ENCODE results near the gene MPDU1.

The MPDU1 gene
- total RNA-seq, result 14.7 to 26.5 (median 20.5) reads per million in 4 donors

- DNase-seq, result peak; percentile 87 to 97 (median 93)
These were observed at the start of gene MPDU1 for GRCh38 chr17:7583253-7584109. Gene MPDU1, plus strand, starts transcription at chr17:7583852. Its CDS starts 11 bp downstream, at chr17:7583863.

DNA sequence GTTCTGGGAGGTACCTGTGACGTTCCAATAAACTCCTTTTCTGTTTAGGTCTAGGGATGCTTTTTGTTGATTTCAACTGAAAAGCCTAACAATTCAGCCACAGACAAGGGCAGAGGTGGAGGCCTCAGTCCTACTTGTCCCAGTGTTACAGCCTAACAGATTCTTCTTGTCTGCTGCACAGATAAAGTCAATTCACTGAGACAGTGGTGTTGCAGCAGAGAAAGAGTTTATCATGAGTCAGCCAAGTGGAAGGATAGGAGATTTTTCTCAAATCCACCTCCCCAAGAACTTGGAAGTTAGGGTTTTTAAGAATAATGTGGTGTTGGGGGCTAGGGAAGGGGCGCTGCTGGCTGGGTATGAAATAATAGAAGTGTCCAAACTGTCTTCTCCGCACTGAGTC, 45.6 kb upstream of the MPDU1 start:
- no peak for DNase-seq

DNA sequence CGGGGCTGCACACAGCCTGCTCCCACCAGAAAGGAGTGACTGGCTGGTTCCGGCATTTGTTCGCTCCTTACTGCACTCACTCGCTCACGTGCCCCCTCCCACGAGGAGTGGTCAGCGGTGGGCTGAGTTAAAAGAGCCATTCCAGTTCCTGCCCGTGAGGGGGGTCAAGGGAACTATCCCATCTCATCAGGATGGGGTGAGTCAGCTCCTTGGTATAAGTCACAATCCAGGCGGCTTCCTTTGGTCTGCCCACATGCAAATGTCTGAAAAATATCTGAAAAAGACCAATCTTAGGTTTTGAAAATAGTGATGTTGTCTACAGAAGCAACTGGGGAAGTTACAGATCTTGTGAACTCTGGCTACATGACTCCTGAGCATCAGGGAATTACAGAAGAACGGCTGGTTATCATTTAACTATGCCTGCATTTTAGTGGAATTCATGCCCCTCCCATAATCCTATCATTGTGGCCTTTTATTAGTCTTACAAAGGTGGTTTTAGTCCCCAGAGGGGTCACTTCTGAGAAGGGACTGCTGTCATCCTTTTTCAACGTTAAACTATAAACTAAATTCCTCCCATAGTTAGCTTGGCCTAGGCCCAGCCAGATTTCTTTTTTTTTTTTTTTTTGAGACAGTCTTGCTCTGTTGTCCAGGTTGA, 44.6 kb upstream of the MPDU1 start:
- DNase-seq, result no peak

DNA sequence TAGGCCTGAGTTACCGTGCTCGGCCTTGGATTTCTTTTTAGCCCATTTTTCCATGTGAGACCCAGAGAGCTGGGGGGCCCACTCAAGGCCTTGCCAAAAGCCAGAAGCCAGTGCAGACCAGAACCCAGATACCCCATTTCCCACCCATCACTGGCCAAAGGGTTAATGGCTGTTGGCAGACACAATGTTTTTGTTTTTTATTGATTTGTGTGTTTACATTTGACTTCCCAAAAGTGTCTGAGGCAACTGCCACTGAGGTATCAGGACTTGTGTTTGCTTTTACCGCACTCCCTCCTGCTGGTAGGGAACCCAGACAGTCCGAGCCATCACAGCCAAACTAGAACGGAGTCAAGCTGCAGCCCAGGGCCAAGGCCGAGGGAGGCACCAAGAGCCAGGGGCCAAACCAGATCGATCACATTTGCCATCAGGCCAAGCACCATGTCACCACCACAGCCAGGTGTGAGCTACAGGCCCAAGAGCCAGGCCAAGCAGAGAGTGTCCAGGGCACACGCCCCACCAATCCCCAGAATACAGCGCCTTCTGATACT, 42.5 kb upstream of the MPDU1 start:
- no peak for DNase-seq

DNA sequence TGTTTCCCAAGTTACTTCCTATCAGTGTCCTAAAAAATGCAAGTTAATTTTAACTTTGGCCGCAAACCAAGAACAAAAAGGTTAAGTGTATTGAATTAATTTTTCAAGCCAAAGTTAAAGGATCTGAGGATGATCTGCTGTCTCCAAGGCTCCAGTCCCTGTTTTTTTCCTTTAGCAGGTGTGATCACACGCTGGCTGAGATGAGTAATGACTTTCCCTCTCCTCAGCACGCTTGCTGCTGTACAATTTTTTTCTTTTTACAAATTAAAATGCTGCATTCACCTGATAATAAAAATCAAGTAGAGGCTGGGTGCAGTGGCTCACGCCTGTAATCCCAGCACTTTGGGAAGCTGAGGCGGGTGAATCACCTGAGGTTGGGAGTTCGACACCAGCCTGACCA, 38.7 kb upstream of the MPDU1 start:
- DNase-seq, result no peak

DNA sequence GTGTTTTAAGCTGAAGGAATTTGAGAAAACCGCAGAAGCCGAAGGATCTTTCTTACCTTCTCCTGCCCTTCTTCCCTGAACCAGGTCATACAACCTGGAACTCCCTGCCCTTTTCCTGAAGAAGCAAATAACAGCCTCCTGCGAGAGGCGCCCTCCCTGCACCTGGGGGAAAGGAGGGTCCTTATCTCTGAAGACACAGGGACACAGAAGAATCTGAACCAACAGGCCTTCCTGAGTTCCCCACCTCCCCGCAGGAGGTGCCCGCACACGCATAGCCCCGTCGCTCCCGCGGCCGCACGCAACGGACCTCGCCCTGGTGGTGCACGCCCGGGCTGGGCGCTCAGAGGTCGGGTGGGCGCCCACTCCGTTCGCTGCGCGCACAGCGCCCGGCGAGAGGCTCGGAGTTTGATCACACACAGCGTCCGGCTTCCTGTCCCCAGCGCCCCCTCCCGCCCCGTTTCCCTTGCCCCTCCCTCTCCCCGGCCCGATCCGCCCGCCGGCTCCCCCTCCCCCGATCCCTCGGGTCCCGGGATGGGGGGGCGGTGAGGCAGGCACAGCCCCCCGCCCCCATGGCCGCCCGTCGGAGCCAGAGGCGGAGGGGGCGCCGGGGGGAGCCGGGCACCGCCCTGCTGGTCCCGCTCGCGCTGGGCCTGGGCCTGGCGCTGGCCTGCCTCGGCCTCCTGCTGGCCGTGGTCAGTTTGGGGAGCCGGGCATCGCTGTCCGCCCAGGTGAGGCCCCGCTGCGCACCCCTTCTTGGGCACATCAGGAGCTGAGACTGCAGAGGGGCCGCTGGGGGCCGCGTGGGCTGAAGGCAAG, 34.9 kb upstream of the MPDU1 start, which contains the start of gene TNFSF12:
Gene TNFSF12, plus strand, starts transcription at position 474 of the 816 bp plus-strand sequence. Its CDS starts 96 bp downstream, at position 570.
- DNase-seq, result peak; percentile 34 to 61 (median 41)

DNA sequence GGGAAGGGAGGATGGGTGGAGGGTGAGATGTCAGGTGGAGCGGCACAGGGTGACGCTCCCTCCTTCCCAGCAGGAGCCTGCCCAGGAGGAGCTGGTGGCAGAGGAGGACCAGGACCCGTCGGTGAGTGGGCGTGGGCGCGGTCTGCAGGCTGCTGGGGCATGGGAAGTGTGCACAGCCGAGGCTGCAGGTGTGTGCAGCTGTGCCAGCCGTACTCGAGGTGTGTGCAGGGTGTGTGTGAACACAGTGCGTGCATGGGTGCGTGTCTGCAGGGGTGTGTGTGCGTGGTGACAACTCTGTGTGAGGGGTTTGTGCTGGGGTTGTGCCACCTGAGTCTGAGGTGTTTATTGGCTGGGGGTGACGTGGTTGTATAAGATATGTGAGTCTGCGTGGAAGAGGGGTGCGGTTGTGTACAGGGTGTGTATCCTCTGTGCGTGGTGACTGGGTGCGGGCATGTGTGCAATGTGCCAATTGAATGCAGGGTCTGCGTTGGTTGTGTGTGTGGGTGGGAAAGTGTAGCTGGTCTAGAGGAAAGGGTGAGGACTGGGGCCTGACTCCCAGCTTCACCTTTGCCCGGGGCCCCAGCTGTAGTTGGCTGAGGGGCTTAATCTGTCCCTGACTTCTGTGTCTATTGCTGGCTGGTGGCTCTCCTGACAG, 34.1 kb upstream of the MPDU1 start:
- DNase-seq, result peak in 2 of 5 donors; percentile 23 to 48

DNA sequence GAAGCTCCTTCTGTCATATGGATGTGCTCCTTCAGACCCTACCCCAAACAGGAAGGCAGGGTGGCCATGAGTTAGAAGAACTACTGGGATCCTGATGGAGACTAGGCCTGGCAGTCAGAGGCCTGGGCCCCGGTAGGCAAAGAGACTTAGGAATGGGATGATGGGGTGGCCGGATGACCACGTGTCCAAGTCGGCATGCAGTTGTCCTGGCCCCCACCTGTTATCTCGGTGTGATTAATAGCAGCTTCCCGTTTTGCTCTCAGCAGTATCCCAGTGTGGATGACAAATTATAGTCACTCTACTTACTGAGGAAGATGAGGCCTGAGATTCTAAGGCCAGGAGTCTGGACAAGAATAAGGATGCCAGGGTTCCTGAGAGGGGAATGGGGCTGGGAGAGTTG, 33.3 kb upstream of the MPDU1 start:
- no peak for DNase-seq

- no peak for DNase-seq
These were observed 32.3 kb upstream of the MPDU1 start for GRCh38 chr17:7551396-7551795.

DNA sequence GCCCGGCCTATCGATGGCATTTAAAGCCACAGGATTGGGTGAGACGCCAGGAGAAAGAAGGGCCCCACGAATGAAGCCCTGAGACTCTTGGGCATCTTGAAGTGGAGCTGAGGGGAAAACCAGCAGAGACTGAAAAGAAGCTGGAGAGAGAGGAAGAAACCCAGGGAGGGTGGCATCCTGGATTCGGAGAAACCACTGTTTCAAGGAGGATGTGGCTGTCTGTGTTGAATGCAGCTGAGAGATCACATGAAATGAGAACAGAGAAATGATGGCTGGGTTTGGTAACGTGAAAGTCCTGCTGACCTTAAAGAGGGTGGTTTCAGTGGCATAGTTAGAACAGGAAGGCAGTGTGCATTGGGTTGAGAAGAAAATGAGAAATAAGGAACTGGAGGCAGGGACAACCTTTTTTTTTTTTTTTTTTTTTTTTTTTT, 31.0 kb upstream of the MPDU1 start:
- peak in 2 of 5 donors; percentile 31 to 94 for DNase-seq

DNA sequence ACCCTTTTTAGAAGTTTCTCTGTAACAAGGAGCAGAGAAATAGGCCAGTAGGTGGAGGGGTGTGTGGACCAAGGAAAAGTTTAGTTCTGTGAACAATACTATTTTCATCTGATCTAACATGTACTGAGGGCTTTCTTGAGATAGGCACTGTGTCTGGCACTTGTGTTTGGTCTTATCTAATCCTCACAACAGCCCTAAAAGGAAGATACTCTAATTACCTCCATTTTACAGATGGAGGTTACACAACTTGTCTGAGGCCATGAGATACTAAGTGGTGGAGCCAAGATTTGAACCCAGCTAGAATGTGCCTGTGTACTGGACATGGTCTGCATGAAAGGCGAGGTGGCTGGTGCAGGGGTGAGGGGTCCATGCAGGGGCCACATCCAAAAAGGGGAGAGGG, 30.3 kb upstream of the MPDU1 start:
- DNase-seq, result no peak

DNA sequence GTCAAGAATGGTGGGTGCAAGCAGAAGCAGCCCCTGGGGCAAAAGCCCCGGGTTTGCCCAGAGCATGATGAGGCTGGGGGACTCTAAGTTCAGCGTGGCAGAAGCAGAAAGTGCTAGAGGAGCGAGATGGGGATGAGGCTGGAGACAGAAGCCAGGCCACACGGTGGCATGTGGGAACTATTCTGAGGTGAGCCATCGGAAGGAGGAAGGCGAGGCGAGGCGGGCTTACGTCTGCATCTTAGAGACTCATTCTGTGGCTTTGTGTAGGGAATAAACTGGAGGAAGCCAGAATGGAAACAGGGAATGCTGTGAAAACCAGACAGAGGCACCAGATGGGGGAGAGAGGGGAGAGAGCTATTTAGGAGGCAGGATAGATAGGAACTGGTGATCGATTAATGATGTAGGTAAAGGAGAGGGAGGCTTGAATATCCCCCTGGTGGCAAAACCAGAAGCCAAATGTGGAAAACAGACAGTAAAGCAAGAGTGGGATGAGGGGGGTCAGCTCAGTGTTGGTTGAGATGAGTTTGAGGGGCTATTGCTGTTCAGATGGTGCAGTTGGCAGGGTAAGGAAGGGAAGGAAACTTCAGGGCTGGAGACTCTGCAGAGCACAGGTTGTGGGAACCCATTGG, 28.2 kb upstream of the MPDU1 start:
- DNase-seq, result no peak

- DNase-seq, result no peak
These were observed 27.0 kb upstream of the MPDU1 start for GRCh38 chr17:7556627-7557026.

GRCh38 chr17:7557147-7557764, 26.4 kb upstream of the MPDU1 start:
- no peak for DNase-seq

DNA sequence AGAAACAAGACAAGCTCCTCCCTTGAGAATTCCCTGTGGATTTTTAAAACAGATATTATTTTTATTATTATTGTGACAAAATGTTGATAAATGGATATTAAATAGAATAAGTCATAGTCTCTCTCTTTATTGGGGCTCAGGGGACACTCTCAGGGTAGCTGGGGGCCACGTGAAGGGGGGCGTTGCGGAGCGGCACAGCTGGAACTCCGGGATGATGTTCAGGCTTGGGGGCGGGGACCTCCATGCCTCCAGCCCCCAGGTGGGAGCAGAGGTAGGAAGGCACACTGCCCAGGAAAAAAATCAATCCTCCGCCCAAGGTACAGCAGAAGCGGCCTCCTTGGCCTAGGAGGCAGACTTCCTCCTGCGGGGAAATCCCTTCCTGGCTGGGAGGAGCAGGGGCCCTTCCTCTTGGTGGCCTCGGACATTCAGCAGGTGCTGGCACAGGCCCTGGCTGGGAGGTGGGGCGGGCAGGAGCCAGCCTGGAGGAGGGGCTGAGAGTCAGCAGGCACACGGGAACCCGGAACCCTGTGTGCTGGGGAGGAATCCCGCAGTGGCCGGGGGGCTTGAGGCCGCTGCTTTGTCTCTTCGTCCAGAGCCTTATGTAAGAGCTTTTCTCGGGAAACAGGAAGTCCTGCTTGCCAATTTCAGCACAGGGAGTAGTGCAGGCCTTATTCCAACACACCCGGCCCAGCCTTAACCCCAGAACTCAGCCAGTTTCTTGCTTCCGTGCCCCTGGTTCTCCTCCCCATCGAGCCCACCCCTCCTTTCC, 25.7 kb upstream of the MPDU1 start:
- no peak for DNase-seq

DNA sequence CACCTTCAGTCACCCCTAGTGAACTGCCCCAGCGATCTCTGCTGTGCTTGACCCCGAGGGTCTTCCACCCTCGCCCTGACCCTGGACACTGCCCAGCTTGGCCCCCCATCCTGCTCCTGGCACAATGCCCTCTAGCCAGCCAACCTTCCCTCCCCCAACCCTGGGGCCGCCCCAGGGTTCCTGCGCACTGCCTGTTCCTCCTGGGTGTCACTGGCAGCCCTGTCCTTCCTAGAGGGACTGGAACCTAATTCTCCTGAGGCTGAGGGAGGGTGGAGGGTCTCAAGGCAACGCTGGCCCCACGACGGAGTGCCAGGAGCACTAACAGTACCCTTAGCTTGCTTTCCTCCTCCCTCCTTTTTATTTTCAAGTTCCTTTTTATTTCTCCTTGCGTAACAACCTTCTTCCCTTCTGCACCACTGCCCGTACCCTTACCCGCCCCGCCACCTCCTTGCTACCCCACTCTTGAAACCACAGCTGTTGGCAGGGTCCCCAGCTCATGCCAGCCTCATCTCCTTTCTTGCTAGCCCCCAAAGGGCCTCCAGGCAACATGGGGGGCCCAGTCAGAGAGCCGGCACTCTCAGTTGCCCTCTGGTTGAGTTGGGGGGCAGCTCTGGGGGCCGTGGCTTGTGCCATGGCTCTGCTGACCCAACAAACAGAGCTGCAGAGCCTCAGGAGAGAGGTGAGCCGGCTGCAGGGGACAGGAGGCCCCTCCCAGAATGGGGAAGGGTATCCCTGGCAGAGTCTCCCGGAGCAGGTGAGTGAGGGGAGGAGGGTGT, 24.9 kb upstream of the MPDU1 start, which contains the start of gene TNFSF13:
Gene TNFSF13, plus strand, starts transcription at position 207 of the 776 bp plus-strand sequence. Its CDS starts 290 bp downstream, at position 497.
- DNase-seq, result no peak

GRCh38 chr17:7559320-7560171, 24.1 kb upstream of the MPDU1 start:
- DNase-seq, result no peak

Measured in T-helper 1 cell (primary cell).